CD4-positive, alpha-beta T cell treated with Interleukin-15 for 1 hour (primary cell): ENCODE data around the gene ZNRF1.
"Not testable (repeated sequence)": the region's sequence is repeated elsewhere in the genome, so short reads cannot be mapped to it uniquely, and the experiment has no call there.

ENCODE experiments used
- DNase-seq: peaks from one replicate; pipeline ENCODE4 v3.0.0-alpha.2; 2020

The ZNRF1 gene

GRCh38 chr16:75116081-75116910, 117.5 kb downstream of the ZNRF1 start, which contains the start of gene LDHD:
LDHD (minus strand) TSS chr16:75116780; CDS start chr16:75116720, 60 bp downstream.
- DNase-seq, result no peak

GRCh38 chr16:75116911-75117245, 118.1 kb downstream of the ZNRF1 start:
- no peak for DNase-seq

- DNase-seq, result no peak
These were observed 120.2 kb downstream of the ZNRF1 start for GRCh38 chr16:75118943-75119539.

GRCh38 chr16:75120253-75120652, 121.4 kb downstream of the ZNRF1 start:
- DNase-seq, result no peak

GRCh38 chr16:75121949-75122568, 123.2 kb downstream of the ZNRF1 start:
- DNase-seq, result no peak

- DNase-seq, result no peak
These were observed 123.8 kb downstream of the ZNRF1 start for GRCh38 chr16:75122609-75123008.

GRCh38 chr16:75127713-75128415, 129.0 kb downstream of the ZNRF1 start:
- DNase-seq, result no peak

- DNase-seq, result not testable (repeated sequence)
These were observed 130.8 kb downstream of the ZNRF1 start for GRCh38 chr16:75129421-75130149.

GRCh38 chr16:75130150-75130771, 131.4 kb downstream of the ZNRF1 start:
- no peak for DNase-seq

- DNase-seq, result no peak
These were observed 132.3 kb downstream of the ZNRF1 start for GRCh38 chr16:75131081-75131480.

GRCh38 chr16:75138233-75138632, 139.4 kb downstream of the ZNRF1 start:
- no peak for DNase-seq

- no peak for DNase-seq
These were observed 139.8 kb downstream of the ZNRF1 start for GRCh38 chr16:75138636-75139035.

GRCh38 chr16:75139498-75139897, 140.7 kb downstream of the ZNRF1 start:
- DNase-seq, result no peak

- no peak for DNase-seq
These were observed 145.1 kb downstream of the ZNRF1 start for GRCh38 chr16:75143941-75144340.

GRCh38 chr16:75147968-75148310, 149.1 kb downstream of the ZNRF1 start:
- DNase-seq, result no peak

- peak; percentile 93 for DNase-seq
These were observed 149.7 kb downstream of the ZNRF1 start, which contains the start of gene ZFP1 for GRCh38 chr16:75148311-75149195. ZFP1 (plus strand) TSS chr16:75148524; CDS start chr16:75152952, 4,428 bp downstream.

GRCh38 chr16:75151798-75152197, 153.0 kb downstream of the ZNRF1 start:
- DNase-seq, result no peak

GRCh38 chr16:75152635-75153034, 153.8 kb downstream of the ZNRF1 start:
- DNase-seq, result no peak

- no peak for DNase-seq
These were observed 161.6 kb downstream of the ZNRF1 start for GRCh38 chr16:75160386-75160785.
